PFSK-1 (cell line): ENCODE measurements around the gene FOXRED2.

ENCODE experiments used
- FOXP2 ChIP-seq: optimal IDR thresholded peaks from 2 replicates; pipeline ENCODE3; 2011; ENCODE audit warnings: borderline replicate concordance, control low read depth, inconsistent platforms; ENCODE audit not compliant: insufficient read depth; ENCODE audit errors: extremely low read length, extremely low read depth
- POLR2AphosphoS5 ChIP-seq: IDR thresholded peaks from 2 replicates; pipeline ENCODE4 v1.6.1; 2012; ENCODE audit warnings: low read depth, mild to moderate bottlenecking, control low read depth, low read length, moderate library complexity
- REST ChIP-seq, 2 experiments: IDR thresholded peaks; 2 replicates each; pipeline versions ENCODE4 v1.6.1 to v1.8.0; 2011 to 2012; ENCODE audit warnings: low read depth in 2 of 2, low read length in 2 of 2, control low read depth in 1 of 2, inconsistent platforms in 1 of 2, mild to moderate bottlenecking in 1 of 2, moderate library complexity in 1 of 2; ENCODE audit not compliant: insufficient read depth in 1 of 2
- SIN3A ChIP-seq: IDR thresholded peaks from 2 replicates; pipeline ENCODE4 v1.6.1; 2012; ENCODE audit warnings: mild to moderate bottlenecking, low read length, moderate library complexity, borderline replicate concordance; ENCODE audit not compliant: insufficient read depth
- TAF1 ChIP-seq: IDR thresholded peaks from 2 replicates; pipeline ENCODE4 v1.6.1; 2012; ENCODE audit warnings: low read length, control low read depth, borderline replicate concordance; ENCODE audit not compliant: insufficient read depth

- TF ChIP-seq POLR2AphosphoS5 (no peak), TAF1 (no peak), REST (IDR thresholded peaks at IDR 0.05; ENCODE audit: insufficient read depth in 1 of 2, low read depth in 2 of 2, low read length in 2 of 2) (no peak), SIN3A (no peak), FOXP2 (no peak)
Measured at GRCh38 chr22:36554098-36554497, 47.3 kb upstream of the FOXRED2 start.
